ENCODE measurements around the gene SLC12A1. TPM values are rescaled to one million over a fixed set of nuclear protein-coding genes. Genes with fewer than 3 reads are reported as not detected.

Gene SLC12A1
- polyA plus RNA-seq, 6 donors from 2014 or later = not detected

DNA sequence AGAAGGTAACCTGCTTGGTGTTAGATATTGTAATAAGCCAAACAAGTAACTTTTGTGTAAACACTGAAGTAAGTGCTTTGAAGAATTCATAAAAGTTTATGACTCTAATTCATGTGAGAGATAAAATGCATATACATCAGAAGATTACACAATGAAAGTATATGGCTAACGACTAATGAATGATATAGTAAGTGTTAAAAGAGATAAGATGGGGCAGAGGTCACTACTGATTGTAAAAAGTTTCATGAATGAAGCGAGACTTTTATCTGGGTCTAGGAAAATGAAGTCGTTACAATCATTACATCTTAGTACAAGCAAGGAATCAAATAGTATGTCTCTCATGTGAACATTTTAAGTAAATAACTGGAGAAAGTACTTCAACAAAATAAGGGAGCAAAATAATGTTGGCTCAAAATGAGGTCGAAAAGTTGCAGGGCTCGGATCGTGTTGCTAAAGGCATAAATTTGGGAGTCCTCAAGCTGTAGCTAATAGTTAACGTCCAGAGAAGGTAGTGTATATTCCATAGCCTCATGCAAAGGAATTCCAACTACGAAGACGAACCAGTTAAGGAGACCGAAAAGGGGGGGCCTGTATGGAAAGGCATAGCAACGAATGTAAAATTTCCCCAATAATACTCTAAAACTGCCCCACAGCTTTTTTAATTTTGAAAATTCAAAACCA is 124.1 kb downstream of the SLC12A1 start:
- no peak for DNase-seq

DNA sequence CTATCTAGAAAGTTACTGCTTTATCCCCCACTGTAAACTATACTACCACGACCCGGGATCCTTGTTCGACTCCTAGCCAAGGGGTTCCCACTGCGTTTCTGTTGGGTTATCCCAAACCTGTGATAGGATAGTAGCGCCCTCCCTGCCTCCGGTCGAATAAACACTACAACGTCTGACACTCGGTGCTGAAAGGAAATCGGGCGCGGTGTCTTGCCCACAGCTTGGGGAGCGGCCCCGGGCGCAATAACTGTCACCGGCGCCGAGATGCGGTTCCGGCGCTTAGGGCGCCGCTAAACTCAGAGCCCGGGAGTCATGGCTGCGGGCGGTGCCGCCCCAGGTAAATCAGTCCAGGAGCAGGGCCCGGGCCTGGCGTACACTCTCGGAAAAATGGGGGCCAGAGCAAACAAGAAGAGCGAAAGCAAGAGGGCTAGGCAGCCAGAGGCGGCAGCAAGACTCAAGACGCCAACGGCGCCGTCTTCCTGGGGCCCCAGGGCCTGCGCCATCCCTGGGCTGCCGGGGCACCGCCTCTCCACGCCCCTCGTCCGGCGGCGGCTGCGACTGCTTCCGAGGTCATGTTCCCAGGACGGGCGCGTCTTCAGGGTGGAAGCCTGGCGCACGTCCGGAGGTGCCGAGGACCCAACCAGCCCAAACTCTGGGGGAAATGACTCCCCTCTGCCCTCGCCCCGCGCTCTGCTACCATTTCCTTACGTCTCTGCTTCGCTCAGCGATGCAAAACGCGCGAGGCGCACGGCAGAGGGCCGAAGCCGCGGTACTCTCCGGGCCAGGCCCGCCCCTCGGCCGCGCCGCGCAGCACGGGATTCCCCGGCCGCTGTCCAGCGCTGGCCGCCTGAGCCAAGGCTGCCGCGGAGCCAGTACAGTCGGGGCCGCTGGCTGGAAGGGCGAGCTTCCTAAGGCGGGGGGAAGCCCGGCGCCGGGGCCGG is 125.0 kb downstream of the SLC12A1 start, which contains the start of gene DUT:
DUT (plus strand) TSS at position 575 of the 941 bp plus-strand sequence; CDS start at position 662, 87 bp downstream.
- ATAC-seq (ENCODE audit: low read depth in 2 of 2) (peak; percentile 77 to 80), DNase-seq (peak; percentile 81)
- peaks cover 22 to 30% (median 28%) of the 10 kb centered on the region in 3 donors for H3K4me1 Mint-ChIP-seq
- H3K9me3 Mint-ChIP-seq = no peaks in the 10 kb centered on the region
- peak within 1 kb of the TSS; percentile 91 to 100 (median 98) for H3K4me3 Mint-ChIP-seq
- no peaks in the 10 kb centered on the region for H3K27me3 Mint-ChIP-seq
- H3K36me3 Mint-ChIP-seq = peaks cover 7 to 9% of the 10 kb centered on the region in 2 donors
- peak within 1 kb of the TSS; percentile 97 to 99 (median 98) for H3K27ac Mint-ChIP-seq

More for the DNA sequence above, 124.1 kb downstream of the SLC12A1 start:
- no peak for ATAC-seq (ENCODE audit: low read depth in 2 of 2)
- H3K27me3 Mint-ChIP-seq = no peaks in the 10 kb centered on the region
- H3K36me3 Mint-ChIP-seq = peaks cover 7 to 9% of the 10 kb centered on the region in 2 donors
- no peaks in the 10 kb centered on the region for H3K9me3 Mint-ChIP-seq
- H3K27ac Mint-ChIP-seq = peak overlapping the region; percentile 95 to 99 (median 98)
- H3K4me3 Mint-ChIP-seq = peak overlapping the region; percentile 91 to 100 (median 98)
- peaks cover 23 to 33% (median 30%) of the 10 kb centered on the region in 3 donors for H3K4me1 Mint-ChIP-seq

DNA sequence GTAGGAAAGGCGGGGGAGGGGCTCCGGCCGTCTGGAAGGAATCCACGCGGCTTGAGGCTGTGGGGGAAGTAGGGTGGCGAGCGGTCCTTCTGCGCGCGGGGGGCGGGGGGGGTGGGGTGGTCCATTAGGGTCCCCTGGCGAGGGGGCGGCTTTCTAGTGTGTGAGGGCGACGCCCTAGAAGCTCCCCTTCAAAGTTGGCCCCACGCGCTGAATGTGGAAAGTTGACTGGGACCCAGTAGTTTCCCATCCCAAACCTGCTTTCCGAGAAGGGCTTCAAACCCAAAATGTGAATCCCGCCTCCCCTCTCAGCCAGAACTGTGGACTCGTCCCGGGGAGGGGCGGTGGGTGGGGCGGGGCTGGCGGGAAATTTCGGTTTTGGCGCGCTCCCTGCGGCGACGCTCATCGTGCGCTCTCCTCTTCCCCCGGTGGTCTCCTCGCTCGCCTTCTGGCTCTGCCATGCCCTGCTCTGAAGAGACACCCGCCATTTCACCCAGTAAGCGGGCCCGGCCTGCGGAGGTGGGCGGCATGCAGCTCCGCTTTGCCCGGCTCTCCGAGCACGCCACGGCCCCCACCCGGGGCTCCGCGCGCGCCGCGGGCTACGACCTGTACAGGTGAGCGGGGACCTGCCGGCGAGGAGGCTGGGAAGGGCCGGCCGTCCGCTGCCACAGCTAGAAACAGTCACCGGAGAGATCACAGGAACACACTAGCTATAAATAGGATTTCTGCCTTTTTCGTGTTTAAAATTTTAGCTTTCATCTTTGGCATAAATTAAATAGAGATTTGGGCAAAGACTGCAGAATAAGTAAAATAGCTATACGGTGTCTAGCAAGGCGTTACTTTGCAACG is 125.9 kb downstream of the SLC12A1 start:
- H3K27ac Mint-ChIP-seq = peak overlapping the region; percentile 89 to 98 (median 97)
- peaks cover 7 to 9% of the 10 kb centered on the region in 2 donors for H3K36me3 Mint-ChIP-seq
- H3K4me1 Mint-ChIP-seq = peaks cover 13 to 25% (median 23%) of the 10 kb centered on the region in 3 donors
- H3K9me3 Mint-ChIP-seq = no peaks in the 10 kb centered on the region
- DNase-seq (peak; percentile 70), ATAC-seq (ENCODE audit: low read depth in 2 of 2) (peak; percentile 62 to 64)
- H3K27me3 Mint-ChIP-seq = no peaks in the 10 kb centered on the region
- peak overlapping the region; percentile 85 to 100 (median 98) for H3K4me3 Mint-ChIP-seq

DNA sequence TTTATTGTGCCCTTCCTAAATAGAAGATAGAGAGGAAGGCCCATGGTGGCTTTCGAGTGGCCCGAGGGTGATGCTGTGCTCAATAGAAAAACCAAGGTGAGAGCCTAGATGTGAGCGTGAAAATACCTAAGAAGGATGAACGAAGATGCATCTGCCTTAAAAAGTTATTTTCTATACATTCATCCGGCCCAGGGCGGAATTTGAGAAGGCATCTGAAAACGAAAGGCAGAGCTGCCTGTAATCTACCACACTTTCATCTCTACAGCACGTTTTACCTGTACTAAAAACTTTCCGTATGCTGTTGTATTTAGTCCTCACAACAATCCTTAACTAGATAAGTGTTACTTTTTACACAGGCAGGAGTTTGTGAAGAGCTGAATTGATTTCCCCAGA is 126.5 kb downstream of the SLC12A1 start:
- no peak for ATAC-seq (ENCODE audit: low read depth in 2 of 2)
- Mint-ChIP-seq H3K27me3 (no peaks in the 10 kb centered on the region), H3K27ac (peak overlapping the region; percentile 57 to 98 (median 93)), H3K4me1 (peaks cover 12 to 25% (median 23%) of the 10 kb centered on the region in 3 donors), H3K9me3 (no peaks in the 10 kb centered on the region), H3K36me3 (peaks cover 7 to 9% of the 10 kb centered on the region in 2 donors), H3K4me3 (peak overlapping the region; percentile 85 to 100 (median 98))
- DNase-seq = no peak

DNA sequence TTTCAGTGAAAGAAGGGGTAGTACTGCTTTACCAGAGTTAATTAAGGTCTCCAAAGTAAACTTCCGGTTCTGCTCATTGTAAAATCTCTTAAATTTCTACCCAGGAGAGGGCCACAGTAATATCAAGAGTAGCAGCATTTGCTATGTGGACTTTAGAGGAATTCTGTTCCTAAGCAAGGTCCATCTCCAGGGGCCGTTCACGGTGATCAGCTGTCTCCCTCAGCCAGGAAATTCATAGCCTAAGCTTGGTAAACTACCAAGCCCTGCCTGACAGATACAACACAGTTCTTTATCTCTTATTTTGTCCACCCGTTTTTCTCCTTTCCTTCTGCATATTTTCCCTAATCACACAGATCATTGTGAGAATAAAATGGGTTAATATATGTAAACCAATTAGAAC is 127.4 kb downstream of the SLC12A1 start:
- Mint-ChIP-seq H3K4me1 (peaks cover 12 to 25% (median 23%) of the 10 kb centered on the region in 3 donors), H3K9me3 (no peaks in the 10 kb centered on the region), H3K27me3 (no peaks in the 10 kb centered on the region), H3K36me3 (peaks cover 6 to 7% of the 10 kb centered on the region in 2 donors), H3K27ac (peak overlapping the region in 1 of 6 donors; percentile 68), H3K4me3 (peak overlapping the region in 4 of 8 donors; percentile 12 to 61 (median 26))
- ATAC-seq (ENCODE audit: low read depth in 2 of 2) (no peak), DNase-seq (no peak)

DNA sequence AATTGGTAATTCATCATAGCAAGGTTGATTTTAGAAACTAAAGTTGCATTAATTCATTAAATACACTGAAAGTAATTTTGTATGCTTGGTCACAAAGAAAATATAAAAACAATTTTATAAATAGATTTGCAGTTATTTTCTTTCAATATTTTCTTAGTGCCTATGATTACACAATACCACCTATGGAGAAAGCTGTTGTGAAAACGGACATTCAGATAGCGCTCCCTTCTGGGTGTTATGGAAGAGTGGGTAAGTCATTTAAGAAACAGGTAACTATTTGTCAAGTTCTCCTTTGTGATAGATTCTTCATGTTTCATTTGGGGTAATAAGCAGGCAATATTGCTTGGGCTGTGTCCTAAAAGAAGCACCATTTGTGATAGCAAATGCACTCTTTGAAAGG is 128.2 kb downstream of the SLC12A1 start:
- Mint-ChIP-seq H3K27ac (no peak overlapping the region), H3K36me3 (peaks cover 6 to 7% of the 10 kb centered on the region in 2 donors), H3K27me3 (no peaks in the 10 kb centered on the region), H3K4me3 (peak overlapping the region in 1 of 8 donors; percentile 61), H3K9me3 (no peaks in the 10 kb centered on the region), H3K4me1 (peaks cover 12 to 25% (median 23%) of the 10 kb centered on the region in 3 donors)
- no peak for ATAC-seq (ENCODE audit: low read depth in 2 of 2)
- no peak for DNase-seq

DNA sequence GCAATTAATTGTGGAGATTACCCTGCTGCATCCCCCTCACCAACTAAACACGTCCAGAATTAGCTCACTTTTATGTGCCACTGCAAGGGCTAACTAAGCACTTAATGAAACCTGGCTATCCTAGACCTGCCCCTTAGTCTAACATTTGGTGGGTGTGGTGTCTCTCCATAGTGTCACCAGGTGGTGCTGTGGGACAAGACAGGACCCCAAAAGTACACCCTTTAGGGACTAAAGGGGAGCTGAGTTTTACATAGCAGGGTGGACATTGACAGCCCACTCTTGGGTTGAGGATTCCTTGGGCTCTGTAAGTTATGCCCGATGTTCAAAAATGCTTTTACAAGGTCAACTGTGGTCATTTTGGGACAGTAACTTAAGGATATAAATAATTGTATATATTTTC is 130.8 kb downstream of the SLC12A1 start:
- H3K36me3 Mint-ChIP-seq = peaks cover 0 to 6% of the 10 kb centered on the region in 2 donors
- peak; percentile 12 for DNase-seq
- peaks cover 3 to 12% (median 8%) of the 10 kb centered on the region in 3 donors for H3K4me1 Mint-ChIP-seq
- H3K9me3 Mint-ChIP-seq = no peaks in the 10 kb centered on the region
- ATAC-seq (ENCODE audit: low read depth in 2 of 2) = peak; percentile 31 to 35
- peak overlapping the region in 1 of 6 donors; percentile 53 for H3K27ac Mint-ChIP-seq
- H3K4me3 Mint-ChIP-seq = no peak overlapping the region
- H3K27me3 Mint-ChIP-seq = no peaks in the 10 kb centered on the region

DNA sequence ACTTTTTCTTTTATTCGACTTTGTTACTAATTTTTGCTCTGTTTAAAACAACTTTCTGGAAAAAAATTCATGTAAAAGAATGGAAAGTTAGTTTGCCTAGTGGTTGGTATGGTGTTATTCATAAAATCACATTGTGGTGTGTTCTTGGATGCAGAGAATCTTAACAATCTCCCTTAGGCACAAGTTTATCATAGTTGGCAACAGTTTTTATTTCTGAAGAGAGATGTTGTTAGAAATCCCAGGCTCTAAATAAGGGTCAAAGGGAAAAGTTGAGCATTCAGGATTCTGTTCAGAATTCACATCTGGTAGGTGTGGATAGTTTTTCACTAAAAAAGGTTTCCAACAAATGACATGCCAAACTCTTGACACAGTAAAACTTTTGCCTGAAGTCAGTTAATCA is 131.5 kb downstream of the SLC12A1 start:
- H3K27ac Mint-ChIP-seq = no peak overlapping the region
- H3K4me1 Mint-ChIP-seq = peaks cover 3 to 6% (median 5%) of the 10 kb centered on the region in 3 donors
- H3K9me3 Mint-ChIP-seq = no peaks in the 10 kb centered on the region
- peaks cover 0 to 10% of the 10 kb centered on the region in 2 donors for H3K36me3 Mint-ChIP-seq
- no peak overlapping the region for H3K4me3 Mint-ChIP-seq
- DNase-seq (no peak), ATAC-seq (ENCODE audit: low read depth in 2 of 2) (no peak)
- H3K27me3 Mint-ChIP-seq = no peaks in the 10 kb centered on the region

DNA sequence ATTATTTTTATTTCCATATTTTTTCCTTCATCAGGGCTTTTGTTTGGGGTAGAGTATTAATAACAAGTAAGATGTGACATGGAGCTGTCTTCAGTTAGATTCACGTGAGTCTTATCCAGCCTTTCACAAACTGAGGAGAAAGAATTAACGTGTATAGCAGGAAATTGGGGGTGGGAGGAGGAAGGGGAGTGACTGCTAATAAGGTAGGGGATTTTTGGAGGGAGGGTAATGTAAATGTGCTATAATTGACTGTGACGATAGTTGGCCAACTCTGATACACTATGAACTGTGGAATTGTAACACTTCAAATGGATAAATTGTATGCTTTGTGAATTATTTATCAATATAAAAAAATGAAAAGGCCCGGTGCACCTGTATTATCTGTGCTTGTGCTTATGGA is 134.0 kb downstream of the SLC12A1 start:
- Mint-ChIP-seq H3K36me3 (peaks cover 0 to 8% of the 10 kb centered on the region in 2 donors), H3K4me1 (no peaks in the 10 kb centered on the region), H3K4me3 (no peak overlapping the region), H3K9me3 (no peaks in the 10 kb centered on the region), H3K27ac (no peak overlapping the region), H3K27me3 (no peaks in the 10 kb centered on the region)
- ATAC-seq (ENCODE audit: low read depth in 2 of 2) (no peak), DNase-seq (no peak)

DNA sequence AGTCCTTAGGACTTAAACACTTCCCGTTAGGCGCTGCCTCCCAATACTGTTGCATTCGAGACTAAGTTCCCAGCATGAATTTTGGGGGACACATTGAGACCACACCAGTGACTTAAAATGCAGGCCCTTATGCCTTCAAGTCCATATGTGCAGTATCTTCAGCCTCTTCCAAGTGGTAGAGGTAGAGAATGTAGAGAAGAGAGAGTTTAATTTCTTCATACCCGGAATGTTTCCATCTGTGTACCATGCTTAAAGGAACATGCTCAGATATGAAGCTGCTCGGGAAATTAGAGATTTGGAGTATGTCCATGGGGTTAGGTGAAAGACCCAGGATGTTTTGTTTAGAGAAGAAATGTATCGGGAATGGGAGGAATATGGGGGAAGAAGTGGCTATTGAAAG is 137.8 kb downstream of the SLC12A1 start:
- ATAC-seq (ENCODE audit: low read depth in 2 of 2) = no peak
- Mint-ChIP-seq H3K4me1 (no peaks in the 10 kb centered on the region), H3K27me3 (no peaks in the 10 kb centered on the region), H3K27ac (peak overlapping the region in 1 of 6 donors; percentile 40), H3K9me3 (no peaks in the 10 kb centered on the region), H3K4me3 (no peak overlapping the region), H3K36me3 (peaks cover 0 to 8% of the 10 kb centered on the region in 2 donors)
- DNase-seq = no peak

DNA sequence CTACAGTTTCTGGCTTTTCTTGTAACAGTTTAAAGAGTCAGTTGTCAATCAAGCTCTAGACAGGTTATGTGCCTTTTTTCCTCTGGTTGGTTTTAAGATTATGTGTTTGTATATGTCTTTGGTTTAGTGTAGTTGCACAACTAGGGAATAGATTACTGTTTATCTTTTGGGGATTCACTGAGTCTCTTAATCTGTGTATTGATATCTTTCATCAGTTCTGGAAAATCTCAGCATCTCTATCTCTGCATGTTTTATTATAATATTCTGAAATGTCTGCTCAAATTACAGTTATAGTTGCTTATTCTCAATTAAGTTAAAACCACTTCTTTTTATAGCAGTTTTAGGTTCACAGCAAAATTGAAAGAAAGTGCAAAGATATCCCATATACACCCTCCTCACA is 139.4 kb downstream of the SLC12A1 start:
- peak overlapping the region in 1 of 6 donors; percentile 78 for H3K27ac Mint-ChIP-seq
- H3K36me3 Mint-ChIP-seq = peaks cover 0 to 8% of the 10 kb centered on the region in 2 donors
- H3K9me3 Mint-ChIP-seq = no peaks in the 10 kb centered on the region
- DNase-seq (no peak), ATAC-seq (ENCODE audit: low read depth in 2 of 2) (no peak)
- H3K4me3 Mint-ChIP-seq = no peak overlapping the region
- H3K4me1 Mint-ChIP-seq = no peaks in the 10 kb centered on the region
- no peaks in the 10 kb centered on the region for H3K27me3 Mint-ChIP-seq

DNA sequence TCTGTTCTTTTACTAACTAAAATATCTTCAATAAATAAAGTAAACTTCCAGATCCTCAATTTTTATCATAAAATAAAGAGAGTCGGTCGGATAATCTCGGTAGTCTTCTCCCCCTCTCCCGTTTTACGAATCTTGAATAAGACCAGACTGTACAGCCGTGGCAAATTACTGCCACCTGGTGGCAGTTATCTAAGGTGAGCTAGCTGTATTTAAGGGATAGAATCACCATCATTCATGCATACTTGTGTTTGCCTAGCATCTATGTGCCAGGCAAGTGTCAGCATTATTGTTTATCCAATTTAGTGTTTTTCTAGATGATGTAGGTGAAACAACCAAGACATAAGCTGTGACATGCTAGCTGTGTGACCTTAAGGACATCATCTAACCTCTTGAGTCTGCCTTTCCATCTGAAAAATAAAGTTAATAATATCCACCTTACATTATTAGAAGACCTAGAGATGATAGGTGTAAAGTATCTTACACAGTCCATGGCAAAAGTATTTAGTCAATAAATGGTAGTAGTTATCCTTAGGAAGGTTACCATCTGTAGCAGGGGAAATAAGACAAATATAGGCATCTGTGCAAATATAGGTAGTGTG is 146.5 kb downstream of the SLC12A1 start:
- H3K27ac Mint-ChIP-seq = no peak overlapping the region
- no peaks in the 10 kb centered on the region for H3K27me3 Mint-ChIP-seq
- peak; percentile 38 for DNase-seq
- H3K4me1 Mint-ChIP-seq = peaks cover 0 to 4% (median 0%) of the 10 kb centered on the region in 3 donors
- H3K9me3 Mint-ChIP-seq = no peaks in the 10 kb centered on the region
- H3K36me3 Mint-ChIP-seq = no peaks in the 10 kb centered on the region
- no peak overlapping the region for H3K4me3 Mint-ChIP-seq
- peak; percentile 71 for ATAC-seq (ENCODE audit: low read depth in 2 of 2)

Data from naive B cell (primary cell).